Osteocyte (in vitro differentiated cells): ENCODE results near the gene SH3PXD2B. TPM values are rescaled to one million over a fixed set of nuclear protein-coding genes. Genes with fewer than 3 reads are reported as not detected.
A peak's percentile ranks its signal among the peaks of the same experiment; 100 is the strongest.

Experiments used
- DNase-seq: peaks from one replicate; pipeline ENCODE4 v3.0.0; 2021; ENCODE audit warnings: mixed read lengths; ENCODE audit not compliant: unreplicated experiment; ENCODE audit errors: extremely low spot score
- H3K27ac Mint-ChIP-seq: one replicate; pipeline ENCODE4 v1.8.0; 2021; ENCODE audit warnings: mild to moderate bottlenecking, mixed read lengths; ENCODE audit not compliant: unreplicated experiment
- H3K27me3 Mint-ChIP-seq: one replicate; pipeline ENCODE4 v1.8.0; 2021; ENCODE audit warnings: mixed read lengths; ENCODE audit not compliant: unreplicated experiment
- H3K36me3 Mint-ChIP-seq: one replicate; pipeline ENCODE4 v1.8.0; 2021; ENCODE audit warnings: mixed read lengths; ENCODE audit not compliant: unreplicated experiment
- H3K4me1 Mint-ChIP-seq: one replicate; pipeline ENCODE4 v1.8.0; 2021; ENCODE audit warnings: mixed read lengths; ENCODE audit not compliant: unreplicated experiment
- H3K4me3 Mint-ChIP-seq: one replicate; pipeline ENCODE4 v1.8.0; 2021; ENCODE audit warnings: mild to moderate bottlenecking, moderate library complexity, mixed read lengths; ENCODE audit not compliant: unreplicated experiment
- H3K9me3 Mint-ChIP-seq: one replicate; pipeline ENCODE4 v1.8.0; 2021; ENCODE audit warnings: mixed read lengths; ENCODE audit not compliant: unreplicated experiment
- total RNA-seq: library from RNA; stranded (reverse); gene quantifications from 2 replicates; pipeline ENCODE4 v1.2.1, GENCODE V29; 2021
- TF ChIP-seq, protein P1 (sequence below): fragments of 200-600 bp; sonication (generic); IDR thresholded peaks from 2 replicates; pipeline ENCODE4 v1.5.0; 2021; ENCODE audit warnings: antibody characterized with exemption, mild to moderate bottlenecking, moderate library complexity

The SH3PXD2B gene
- total RNA-seq, 1 donor from 2014 or later: 114 TPM

DNA sequence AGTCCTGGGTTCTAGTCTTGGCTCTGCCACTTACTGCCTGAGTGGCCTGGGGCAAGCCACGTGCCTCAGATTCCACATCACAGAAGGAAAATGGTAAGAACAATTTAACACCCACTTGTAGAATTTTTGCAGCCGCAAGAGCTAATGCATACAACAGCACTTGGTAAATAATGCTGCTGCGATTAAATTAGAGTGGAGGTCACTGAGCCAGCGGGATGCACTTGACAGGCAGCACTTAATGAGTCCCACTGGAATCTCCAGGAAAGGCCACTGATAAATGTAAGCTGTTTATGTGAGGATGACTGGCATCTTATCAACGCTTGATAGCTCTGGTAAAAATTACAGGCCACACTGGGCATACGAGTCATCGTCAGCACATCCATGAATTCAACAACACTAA is 111.4 kb downstream of the SH3PXD2B start:
- Mint-ChIP-seq H3K4me1 (peaks cover 2% of the 10 kb centered on the region), H3K9me3 (no peaks in the 10 kb centered on the region), H3K36me3 (peaks cover 78% of the 10 kb centered on the region), H3K27me3 (no peaks in the 10 kb centered on the region), H3K4me3 (no peak overlapping the region), H3K27ac (no peak overlapping the region)
- no peak for DNase-seq
- TF ChIP-seq, protein P1, sequence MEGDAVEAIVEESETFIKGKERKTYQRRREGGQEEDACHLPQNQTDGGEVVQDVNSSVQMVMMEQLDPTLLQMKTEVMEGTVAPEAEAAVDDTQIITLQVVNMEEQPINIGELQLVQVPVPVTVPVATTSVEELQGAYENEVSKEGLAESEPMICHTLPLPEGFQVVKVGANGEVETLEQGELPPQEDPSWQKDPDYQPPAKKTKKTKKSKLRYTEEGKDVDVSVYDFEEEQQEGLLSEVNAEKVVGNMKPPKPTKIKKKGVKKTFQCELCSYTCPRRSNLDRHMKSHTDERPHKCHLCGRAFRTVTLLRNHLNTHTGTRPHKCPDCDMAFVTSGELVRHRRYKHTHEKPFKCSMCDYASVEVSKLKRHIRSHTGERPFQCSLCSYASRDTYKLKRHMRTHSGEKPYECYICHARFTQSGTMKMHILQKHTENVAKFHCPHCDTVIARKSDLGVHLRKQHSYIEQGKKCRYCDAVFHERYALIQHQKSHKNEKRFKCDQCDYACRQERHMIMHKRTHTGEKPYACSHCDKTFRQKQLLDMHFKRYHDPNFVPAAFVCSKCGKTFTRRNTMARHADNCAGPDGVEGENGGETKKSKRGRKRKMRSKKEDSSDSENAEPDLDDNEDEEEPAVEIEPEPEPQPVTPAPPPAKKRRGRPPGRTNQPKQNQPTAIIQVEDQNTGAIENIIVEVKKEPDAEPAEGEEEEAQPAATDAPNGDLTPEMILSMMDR: no peak

DNA sequence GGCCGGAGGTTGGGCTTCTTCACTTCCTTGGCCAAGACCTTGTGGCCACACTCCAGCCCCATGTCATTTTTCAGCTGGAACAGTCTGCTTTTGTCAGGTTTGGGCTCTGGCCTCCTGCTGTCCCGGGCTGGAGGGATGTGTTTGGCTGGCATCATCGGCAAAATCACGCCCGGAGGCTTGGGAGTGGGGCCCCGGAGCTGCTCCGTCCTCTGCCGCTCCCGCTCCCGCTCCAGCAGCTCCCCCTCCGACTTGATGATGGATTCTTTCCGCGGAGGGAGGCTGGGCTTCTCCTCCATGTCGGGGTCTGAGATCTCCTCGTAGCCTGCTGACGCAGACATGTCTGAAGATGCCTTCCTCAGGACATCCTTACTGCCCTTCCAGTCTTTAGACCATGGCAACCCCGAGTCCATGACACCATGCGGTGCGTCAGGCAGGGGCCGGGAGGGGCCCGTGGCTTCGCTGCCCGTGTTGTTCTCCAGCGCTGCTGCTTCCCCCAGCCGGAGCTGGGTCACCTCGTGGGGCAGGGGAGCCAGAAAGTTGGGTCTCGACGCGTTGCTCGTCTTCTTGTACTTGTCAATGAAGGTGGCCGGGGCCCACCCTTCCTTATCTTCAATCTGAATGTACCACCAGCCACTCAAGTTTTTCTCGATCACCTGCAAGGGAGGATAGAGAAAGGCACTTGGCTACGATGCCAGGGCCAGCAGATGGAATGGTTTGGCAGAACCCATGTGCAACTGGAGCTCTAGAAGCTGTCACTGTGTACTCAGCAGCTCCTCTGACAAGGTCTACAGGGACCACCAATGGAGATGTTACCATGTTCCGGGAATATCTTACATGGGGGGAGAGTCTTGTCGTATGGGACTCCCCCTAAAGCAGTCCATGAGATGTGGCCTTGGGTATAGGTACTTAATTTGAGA is 114.8 kb downstream of the SH3PXD2B start:
- Mint-ChIP-seq H3K4me3 (no peak overlapping the region), H3K4me1 (peaks cover 8% of the 10 kb centered on the region), H3K27me3 (no peaks in the 10 kb centered on the region), H3K27ac (no peak overlapping the region), H3K36me3 (peaks cover 68% of the 10 kb centered on the region), H3K9me3 (no peaks in the 10 kb centered on the region)
- no peak for DNase-seq
- TF ChIP-seq, protein P1: no peak

DNA sequence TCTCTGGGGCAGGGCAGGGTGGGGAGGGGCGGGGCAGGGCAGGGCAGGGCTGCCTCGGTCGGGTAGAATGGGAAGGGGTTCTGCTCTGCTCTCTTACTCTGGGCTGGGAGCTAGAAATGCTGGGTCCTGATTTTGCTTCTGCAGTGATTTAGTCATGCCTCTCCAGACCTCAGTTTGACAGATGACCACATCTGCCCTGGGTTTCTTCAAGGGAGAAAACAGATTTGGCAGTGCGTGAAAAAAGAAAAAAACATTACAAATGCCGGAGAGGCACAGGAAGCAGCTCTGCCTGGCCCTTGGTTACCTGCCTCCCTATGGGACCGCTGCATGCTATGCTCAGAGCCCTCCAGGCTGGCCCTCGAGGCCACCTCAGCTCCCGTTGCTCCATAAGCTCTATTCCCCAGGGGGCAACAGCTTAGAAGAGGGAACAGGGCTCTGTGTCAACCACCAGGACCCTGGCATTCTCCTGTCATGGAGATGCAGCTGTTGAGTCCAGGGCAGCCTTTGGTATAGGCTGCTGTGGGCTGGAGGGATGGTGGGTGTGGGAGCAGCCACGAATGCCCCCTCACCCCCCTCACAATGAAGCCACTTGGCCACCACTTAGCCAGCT is 117.5 kb downstream of the SH3PXD2B start:
- TF ChIP-seq, protein P1: no peak
- no peaks in the 10 kb centered on the region for H3K9me3 Mint-ChIP-seq

DNA sequence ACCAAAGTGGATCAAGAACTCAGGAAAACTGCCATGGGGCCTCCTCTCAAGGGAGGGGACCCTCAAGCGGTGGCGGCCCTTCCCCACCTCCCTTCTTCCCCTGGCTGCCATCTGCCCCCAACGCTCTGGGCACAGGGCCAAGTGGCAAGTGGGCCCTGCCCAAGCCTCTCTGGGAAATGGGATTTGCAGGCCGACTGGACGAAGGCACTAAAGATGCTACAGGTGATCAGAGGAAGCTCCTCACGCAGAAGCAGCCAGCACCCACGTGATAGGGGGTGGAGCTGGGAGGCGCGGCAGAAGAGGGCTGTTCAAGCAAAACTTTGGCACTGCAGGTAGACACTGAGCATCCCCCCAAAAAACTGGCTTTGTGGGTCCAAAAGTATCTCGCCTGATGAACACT is 118.1 kb downstream of the SH3PXD2B start:
- no peaks in the 10 kb centered on the region for H3K27me3 Mint-ChIP-seq
- peaks cover 8% of the 10 kb centered on the region for H3K4me1 Mint-ChIP-seq
- TF ChIP-seq, protein P1: no peak
- peaks cover 54% of the 10 kb centered on the region for H3K36me3 Mint-ChIP-seq
- H3K9me3 Mint-ChIP-seq: no peaks in the 10 kb centered on the region
- no peak overlapping the region for H3K27ac Mint-ChIP-seq
- no peak for DNase-seq
- no peak overlapping the region for H3K4me3 Mint-ChIP-seq

More for the DNA sequence above, 117.5 kb downstream of the SH3PXD2B start:
- peaks cover 8% of the 10 kb centered on the region for H3K4me1 Mint-ChIP-seq
- no peak overlapping the region for H3K4me3 Mint-ChIP-seq
- no peak for DNase-seq
- H3K27ac Mint-ChIP-seq: peak overlapping the region; percentile 15
- H3K27me3 Mint-ChIP-seq: no peaks in the 10 kb centered on the region
- peaks cover 58% of the 10 kb centered on the region for H3K36me3 Mint-ChIP-seq

DNA sequence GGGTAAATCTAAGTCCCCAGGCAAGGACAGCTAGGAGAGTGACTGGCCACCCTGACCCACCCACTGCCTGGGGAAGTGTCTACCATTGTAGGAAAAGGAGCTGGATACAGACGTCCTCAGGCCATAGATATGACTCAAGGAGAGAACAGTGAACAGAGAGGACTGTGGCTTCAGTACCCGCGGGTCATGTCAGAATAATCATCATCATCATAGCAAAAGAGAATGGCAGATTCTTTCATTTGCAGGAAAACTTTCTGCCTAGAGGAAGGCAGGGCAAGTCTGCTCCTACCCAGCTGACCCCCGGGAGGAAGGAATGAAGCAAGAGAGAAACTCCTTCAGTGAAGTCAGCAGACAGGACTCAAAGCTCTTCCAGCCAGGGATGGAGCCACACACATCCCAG is 118.6 kb downstream of the SH3PXD2B start:
- peaks cover 48% of the 10 kb centered on the region for H3K36me3 Mint-ChIP-seq
- DNase-seq: no peak
- H3K4me3 Mint-ChIP-seq: no peak overlapping the region
- no peaks in the 10 kb centered on the region for H3K9me3 Mint-ChIP-seq
- H3K27me3 Mint-ChIP-seq: no peaks in the 10 kb centered on the region
- peaks cover 8% of the 10 kb centered on the region for H3K4me1 Mint-ChIP-seq
- TF ChIP-seq, protein P1: no peak
- H3K27ac Mint-ChIP-seq: peak overlapping the region; percentile 8
